Measurements from ENCODE around the gene BRCA1.
"Not testable (repeated sequence)": the region's sequence is repeated elsewhere in the genome, so short reads cannot be mapped to it uniquely, and the experiment has no call there.

Gene BRCA1

DNA sequence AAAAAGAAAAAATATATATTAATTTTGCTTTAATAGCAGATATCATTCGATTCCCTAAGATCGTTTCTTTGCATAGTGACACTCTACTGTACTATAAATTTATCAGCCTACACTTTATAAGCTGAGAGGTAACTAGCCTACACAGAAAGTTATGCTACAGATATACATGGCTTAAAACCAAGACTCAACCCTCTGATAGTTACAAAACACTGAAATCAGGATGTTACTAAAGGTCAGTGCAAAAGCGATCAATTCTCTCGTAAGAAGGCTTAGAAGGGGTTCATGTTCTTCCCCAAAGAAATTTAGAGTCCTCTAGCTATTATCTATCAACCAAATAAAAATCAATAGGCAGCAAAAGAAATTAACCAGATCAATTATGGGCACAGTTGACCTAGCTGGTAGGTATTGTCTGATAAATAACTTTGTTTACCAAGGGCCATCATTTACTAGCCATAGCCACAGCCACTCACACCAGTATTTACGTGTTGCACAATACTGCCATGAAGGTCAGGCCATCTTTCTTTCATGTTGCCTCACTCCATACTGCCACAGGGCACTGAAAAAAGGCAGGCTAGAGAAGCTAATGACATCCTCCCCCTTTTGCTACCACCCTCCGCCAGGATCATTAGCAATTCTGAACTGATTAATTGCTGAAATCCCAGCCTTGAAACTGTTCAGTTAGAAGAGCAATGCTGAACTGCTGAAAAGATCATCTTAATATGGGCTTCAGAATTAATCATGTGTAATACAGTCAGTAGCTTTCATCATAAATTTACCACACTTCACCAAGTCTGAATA lies 56.4 kb downstream of the BRCA1 start:
- no peak for DNase-seq

- DNase-seq = no peak
Measured at GRCh38 chr17:43062984-43063638, 62.1 kb downstream of the BRCA1 start.

DNA sequence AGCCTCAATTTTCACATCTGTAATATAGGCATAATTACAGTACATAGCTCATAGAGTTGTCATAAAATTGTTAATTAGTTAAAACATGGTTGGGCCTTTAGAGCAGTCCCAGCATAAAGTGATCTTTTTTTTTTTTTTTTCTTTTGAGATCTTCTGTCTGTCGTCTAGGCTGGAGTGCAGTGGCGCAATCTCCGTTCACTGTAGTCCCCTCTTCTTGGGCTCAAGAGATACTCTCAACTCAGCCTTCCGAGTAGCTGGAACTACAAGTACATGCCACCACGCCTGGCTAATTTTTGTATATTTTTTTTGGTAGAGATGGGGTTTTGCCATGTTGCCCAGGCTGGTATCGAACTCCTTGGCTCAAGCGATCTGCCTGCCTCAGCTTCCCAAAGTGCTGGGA lies 69.1 kb downstream of the BRCA1 start:
- no peak for DNase-seq

- DNase-seq = not testable (repeated sequence)
Measured at GRCh38 chr17:43053008-43053407, 72.2 kb downstream of the BRCA1 start.

DNA sequence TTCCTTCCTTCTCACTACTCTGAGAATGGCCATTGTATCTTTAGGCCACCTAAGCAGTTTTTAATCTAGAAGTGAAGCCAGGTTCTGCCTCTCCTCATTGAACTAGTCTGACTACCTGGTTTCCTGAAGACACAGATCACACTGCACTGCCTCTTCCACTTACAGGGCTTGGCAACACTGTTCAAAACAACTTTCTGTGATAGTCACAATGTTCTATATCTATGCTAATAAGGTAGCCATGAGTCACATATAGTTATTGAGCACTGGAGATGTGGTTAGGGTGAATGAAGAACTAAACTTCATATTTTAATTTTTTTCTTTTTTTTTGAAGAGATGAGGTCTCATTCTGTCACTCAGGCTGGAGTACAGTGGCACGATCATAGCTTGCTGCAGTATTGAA lies 73.2 kb downstream of the BRCA1 start:
- no peak for DNase-seq

DNA sequence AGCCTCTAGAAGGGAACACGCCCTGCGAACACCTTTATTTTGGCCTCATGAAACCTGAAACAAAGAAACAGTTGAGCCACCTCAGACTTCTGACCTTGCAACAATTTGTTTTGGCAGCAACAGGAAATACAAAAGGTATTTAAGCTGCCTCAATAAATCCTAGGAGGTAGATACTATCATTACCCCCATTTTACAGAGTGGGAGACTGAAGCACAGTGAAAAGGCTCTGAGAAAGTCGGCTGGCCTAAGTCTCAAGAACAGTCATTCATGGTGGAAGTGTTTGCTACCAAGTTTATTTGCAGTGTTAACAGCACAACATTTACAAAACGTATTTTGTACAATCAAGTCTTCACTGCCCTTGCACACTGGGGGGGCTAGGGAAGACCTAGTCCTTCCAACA lies 81.1 kb downstream of the BRCA1 start:
- DNase-seq = no peak

DNA sequence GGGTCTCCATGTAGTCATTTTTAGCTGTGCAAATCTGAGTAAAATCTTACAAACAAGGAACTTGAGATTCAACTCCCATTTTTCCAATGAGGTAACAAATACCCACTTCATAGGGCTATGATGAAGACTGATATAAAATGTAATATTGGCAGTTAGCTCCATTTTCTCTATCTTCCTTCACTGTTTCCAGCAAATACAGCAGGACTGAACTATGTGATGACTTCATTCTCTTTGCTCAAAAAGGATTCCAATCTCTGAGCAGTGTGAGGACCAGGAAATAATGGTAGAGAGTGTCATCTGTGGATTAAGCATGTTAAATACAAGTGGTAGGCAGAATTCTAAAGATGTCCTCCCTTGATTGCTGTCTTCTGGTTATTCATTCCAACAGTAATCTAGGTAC lies 81.9 kb downstream of the BRCA1 start:
- DNase-seq = no peak

DNA sequence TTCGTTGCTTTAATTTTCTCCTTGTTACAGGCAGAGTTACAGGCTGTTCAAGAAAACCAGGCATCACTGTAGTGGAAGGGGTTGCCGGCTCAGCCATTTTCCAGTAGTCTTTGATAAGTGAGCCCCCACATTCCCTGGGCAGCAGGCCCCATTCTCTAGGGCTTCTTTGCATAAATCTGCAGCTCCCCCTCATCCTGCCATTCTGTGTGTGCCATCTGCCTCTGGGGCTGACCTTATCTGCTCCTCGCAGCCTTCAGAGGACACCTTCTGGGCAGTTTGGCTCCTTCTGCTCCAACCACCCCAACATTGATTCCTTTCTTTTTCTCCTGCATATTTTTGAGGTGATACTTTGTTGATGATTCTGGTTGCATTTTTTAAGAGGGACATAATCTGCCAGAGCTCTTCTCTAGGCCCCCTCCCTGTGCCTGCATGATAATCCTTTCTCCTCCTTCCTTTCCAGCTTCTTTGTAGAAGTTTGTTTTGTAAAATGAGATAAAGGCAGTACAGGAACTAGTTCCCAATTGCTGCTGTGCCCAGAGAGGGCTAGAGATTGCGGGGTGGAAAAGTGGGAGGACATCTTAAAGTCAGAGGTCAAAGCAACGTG lies 83.0 kb downstream of the BRCA1 start:
- DNase-seq = no peak

- no peak for DNase-seq
Measured at GRCh38 chr17:43040655-43041054, 84.5 kb downstream of the BRCA1 start.

- DNase-seq = no peak
Measured at GRCh38 chr17:43039646-43040045, 85.5 kb downstream of the BRCA1 start.

DNA sequence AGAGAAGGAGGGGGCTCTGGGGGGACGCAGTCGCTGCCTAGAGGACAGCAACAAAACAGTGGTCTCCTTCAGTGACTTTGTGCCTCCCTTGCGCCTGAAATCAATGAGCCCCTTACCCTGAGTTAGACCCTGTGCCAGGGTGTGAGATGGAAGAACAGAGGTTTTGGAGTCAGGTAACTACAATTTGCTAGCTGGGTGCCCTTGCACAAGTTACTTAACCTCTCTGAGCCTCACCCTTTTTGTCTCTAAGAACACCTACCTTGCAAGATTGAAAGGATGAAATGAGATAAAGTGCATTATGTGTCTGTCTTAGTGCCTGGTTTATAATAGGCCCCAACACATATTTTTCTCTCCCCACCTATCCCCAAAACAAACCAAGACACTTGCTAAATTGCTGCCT lies 90.3 kb downstream of the BRCA1 start:
- DNase-seq = no peak

- peak; percentile 63 for DNase-seq
Measured at GRCh38 chr17:43033948-43034881, 90.9 kb downstream of the BRCA1 start.

GRCh38 chr17:43031666-43032065 lies 93.5 kb downstream of the BRCA1 start:
- DNase-seq = no peak

GRCh38 chr17:43030137-43030767 lies 94.9 kb downstream of the BRCA1 start:
- no peak for DNase-seq

- no peak for DNase-seq
Measured at GRCh38 chr17:43028221-43028861, 96.8 kb downstream of the BRCA1 start.

DNA sequence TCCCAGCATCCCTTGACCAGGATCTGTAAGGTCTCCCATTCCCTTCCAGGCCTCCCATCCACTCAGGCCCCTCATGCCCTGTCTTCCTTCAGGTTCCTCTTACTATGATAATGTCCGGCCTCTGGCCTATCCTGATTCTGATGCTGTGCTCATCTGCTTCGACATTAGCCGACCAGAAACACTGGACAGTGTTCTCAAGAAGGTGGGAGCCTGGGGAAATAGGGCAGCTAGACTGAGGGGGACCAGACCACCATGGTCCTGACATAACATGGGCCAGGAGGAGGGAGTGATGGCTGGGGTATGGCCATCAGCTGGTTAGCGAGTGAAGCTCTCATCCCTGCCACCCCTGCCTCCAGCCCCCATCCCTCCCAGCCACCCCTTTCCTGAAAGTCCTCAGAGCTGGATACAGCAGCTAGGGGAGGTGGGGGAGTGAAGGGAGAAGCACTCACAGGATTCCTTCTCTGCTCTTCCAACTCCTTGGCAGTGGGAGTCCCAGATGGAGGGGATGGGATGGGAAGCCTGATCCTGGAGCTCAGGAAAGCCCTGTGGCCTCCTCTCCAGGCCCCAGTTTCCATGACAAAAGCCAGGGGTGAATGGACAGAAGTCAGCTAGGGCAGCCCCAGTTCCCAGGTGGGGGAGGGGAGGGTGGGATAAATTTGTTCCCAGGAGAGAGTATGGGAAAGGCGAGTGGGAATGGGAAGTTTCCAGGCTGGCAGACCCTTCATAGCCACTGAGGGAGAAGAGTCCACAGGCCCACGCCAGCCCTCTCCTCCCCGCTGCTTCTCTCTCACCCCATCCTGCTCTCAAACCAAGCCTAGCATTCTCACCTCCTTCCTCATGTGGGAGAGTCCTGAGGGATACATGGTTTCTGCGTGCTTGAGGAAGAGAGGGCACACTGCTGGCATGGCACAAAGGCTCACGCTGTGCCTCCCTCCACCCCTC lies 97.8 kb downstream of the BRCA1 start:
- no peak for DNase-seq

DNA sequence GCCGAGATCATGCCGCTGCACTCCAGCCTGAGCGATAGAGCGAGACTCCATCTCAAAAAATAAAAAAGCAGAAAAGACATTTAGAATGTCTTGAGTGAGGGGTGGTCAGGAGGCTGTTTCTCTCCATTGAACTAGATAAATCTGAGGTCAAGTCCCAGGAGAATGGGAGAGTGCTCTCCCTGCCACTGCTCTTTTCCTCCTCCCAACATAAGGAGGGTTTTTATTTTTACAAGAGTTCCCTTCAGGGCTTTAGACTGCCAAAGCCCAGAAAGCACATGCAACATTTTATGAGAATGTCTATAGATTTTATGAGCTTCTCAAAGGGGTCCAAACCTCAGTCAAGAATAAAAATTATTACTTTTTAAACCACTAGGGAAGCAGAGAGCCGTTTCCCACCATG lies 98.6 kb downstream of the BRCA1 start:
- DNase-seq = no peak

DNA sequence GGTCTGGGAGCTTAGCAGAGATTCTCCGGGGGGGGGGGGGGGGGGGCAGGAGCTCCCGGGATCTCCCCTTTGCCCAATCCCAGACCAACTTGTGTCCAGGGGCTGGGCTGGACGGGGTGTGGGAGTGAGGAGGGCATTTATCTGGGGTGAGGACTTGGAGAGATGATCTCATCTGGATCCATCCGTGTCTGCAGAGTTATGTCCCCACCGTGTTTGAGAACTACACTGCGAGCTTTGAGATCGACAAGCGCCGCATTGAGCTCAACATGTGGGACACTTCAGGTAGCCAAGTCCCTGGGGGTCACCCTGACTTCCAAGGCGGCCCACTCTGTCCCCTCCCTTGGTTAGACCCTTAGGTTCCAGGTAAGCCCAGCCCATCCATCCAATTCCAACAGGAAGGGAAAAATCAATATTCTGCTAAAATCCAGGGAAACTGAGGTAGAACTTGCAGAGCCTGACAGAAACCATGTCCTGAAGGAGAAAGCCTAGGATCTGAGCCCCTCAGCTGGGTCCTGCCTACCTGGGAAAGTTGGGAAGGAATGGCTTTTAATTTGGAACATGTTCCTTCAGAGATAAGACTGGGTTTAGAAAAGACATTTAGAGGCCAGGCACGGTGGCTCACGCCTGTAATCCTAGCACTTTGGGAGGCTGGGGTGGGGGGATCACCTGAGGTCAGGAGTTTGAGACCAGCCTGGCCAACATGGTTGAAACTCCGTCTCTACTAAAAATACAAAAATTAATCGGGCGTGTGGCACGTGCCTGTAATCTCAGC lies 99.2 kb downstream of the BRCA1 start:
- no peak for DNase-seq

DNA sequence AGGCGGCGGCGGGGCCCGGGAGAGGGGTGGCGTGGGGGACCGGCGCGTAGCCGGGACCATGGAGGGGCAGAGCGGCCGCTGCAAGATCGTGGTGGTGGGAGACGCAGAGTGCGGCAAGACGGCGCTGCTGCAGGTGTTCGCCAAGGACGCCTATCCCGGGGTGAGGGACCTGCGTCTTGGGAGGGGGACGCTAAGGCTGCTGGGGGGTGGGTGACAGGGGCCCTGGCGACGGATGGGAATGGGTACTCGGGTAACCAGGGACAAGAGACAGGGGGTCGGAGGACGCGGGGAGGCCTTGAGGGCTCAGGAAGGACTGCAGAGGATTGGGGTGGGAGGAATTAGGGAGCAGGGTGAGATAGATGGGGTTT lies 99.9 kb downstream of the BRCA1 start:
- DNase-seq = no peak
